Measurements from ENCODE around the gene NRXN3. TPM values are rescaled to one million over a fixed set of nuclear protein-coding genes. Genes with fewer than 3 reads are reported as not detected.

NRXN3 gene
- polyA plus RNA-seq, 1 donor from 2014 or later: 110 TPM

GRCh38 chr14:79437951-79438350 is 1267.8 kb downstream of the NRXN3 start:
- Histone ChIP-seq H3K27ac (ENCODE audit: low read length) (no peak overlapping the region), H3K9me3 (ENCODE audit: low read length) (no peaks in the 10 kb centered on the region), H3K9me2 (ENCODE audit: insufficient read depth, low read length) (no peaks in the 10 kb centered on the region), H3K79me2 (replicated peaks; ENCODE audit: insufficient read depth, low read length) (peaks cover 4% of the 10 kb centered on the region), H3K9ac (ENCODE audit: low read length) (no peak overlapping the region), H3K36me3 (ENCODE audit: insufficient read depth, low read length) (no peaks in the 10 kb centered on the region), H3F3A (ENCODE audit: insufficient read depth, low read length, poor library complexity, severe bottlenecking) (no peaks in the 10 kb centered on the region), H4K20me1 (ENCODE audit: insufficient read depth) (no peaks in the 10 kb centered on the region), H2AFZ (ENCODE audit: low read depth, low read length) (no peak overlapping the region), H3K4me3 (ENCODE audit: low read length) (no peak overlapping the region), H3K27me3 (ENCODE audit: insufficient read depth, low read depth, low read length) (no peaks in the 10 kb centered on the region), H3K4me2 (ENCODE audit: low read length) (no peak overlapping the region)
- TF ChIP-seq EP300 (conservative IDR thresholded peaks at IDR 0.05; ENCODE audit: poor library complexity, severe bottlenecking) (no peak), CTCF (IDR thresholded peaks at IDR 0.05; ENCODE audit: poor library complexity, severe bottlenecking) (no peak), RAD21 (conservative IDR thresholded peaks at IDR 0.05) (no peak), REST (IDR thresholded peaks at IDR 0.05; ENCODE audit: borderline replicate concordance) (no peak), POLR2AphosphoS5 (IDR thresholded peaks at IDR 0.05) (no peak), MXI1 (conservative IDR thresholded peaks at IDR 0.05; ENCODE audit: poor library complexity, severe bottlenecking) (no peak), SMC3 (conservative IDR thresholded peaks at IDR 0.05; ENCODE audit: poor library complexity) (no peak), EZH2 (IDR thresholded peaks at IDR 0.05; ENCODE audit: borderline replicate concordance, insufficient read depth, low read length, poor library complexity, severe bottlenecking) (no peak), TAF1 (IDR thresholded peaks at IDR 0.05; ENCODE audit: low read depth) (no peak)

GRCh38 chr14:79438696-79439342 is 1268.6 kb downstream of the NRXN3 start:
- no peaks in the 10 kb centered on the region for H3F3A ChIP-seq (ENCODE audit: insufficient read depth, low read length, poor library complexity, severe bottlenecking)
- no peaks in the 10 kb centered on the region for H4K20me1 ChIP-seq (ENCODE audit: insufficient read depth)
- no peak overlapping the region for H2AFZ ChIP-seq (ENCODE audit: low read depth, low read length)
- no peak overlapping the region for H3K27ac ChIP-seq (ENCODE audit: low read length)
- no peak overlapping the region for H3K4me2 ChIP-seq (ENCODE audit: low read length)
- no peak overlapping the region for H3K4me3 ChIP-seq (ENCODE audit: low read length)
- H3K27me3 ChIP-seq (ENCODE audit: insufficient read depth, low read depth, low read length): no peaks in the 10 kb centered on the region
- no peak overlapping the region for H3K9ac ChIP-seq (ENCODE audit: low read length)
- no peaks in the 10 kb centered on the region for H3K36me3 ChIP-seq (ENCODE audit: insufficient read depth, low read length)
- H3K9me2 ChIP-seq (ENCODE audit: insufficient read depth, low read length): no peaks in the 10 kb centered on the region
- TF ChIP-seq EZH2 (IDR thresholded peaks at IDR 0.05; ENCODE audit: borderline replicate concordance, insufficient read depth, low read length, poor library complexity, severe bottlenecking) (no peak), EP300 (conservative IDR thresholded peaks at IDR 0.05; ENCODE audit: poor library complexity, severe bottlenecking) (no peak), MXI1 (conservative IDR thresholded peaks at IDR 0.05; ENCODE audit: poor library complexity, severe bottlenecking) (no peak), TAF1 (IDR thresholded peaks at IDR 0.05; ENCODE audit: low read depth) (no peak), RAD21 (conservative IDR thresholded peaks at IDR 0.05) (no peak)
- H3K9me3 ChIP-seq (ENCODE audit: low read length): no peaks in the 10 kb centered on the region
- H3K79me2 ChIP-seq (replicated peaks; ENCODE audit: insufficient read depth, low read length): no peaks in the 10 kb centered on the region
